Rectal smooth muscle tissue (tissue), 1 donor: ENCODE results near the gene ITPR1.
A peak's percentile ranks its signal among the peaks of the same experiment; 100 is the strongest.

ENCODE experiments used
- H3K27ac ChIP-seq: one replicate; pipeline ENCODE4 v1.7.0; 2013; ENCODE audit warnings: low read depth, low read length, inconsistent platforms
- H3K27me3 ChIP-seq: one replicate; pipeline ENCODE4 v1.7.0; 2013; ENCODE audit warnings: low read length; ENCODE audit not compliant: control insufficient read depth, insufficient read depth
- H3K36me3 ChIP-seq: one replicate; pipeline ENCODE4 v1.7.0; 2013; ENCODE audit warnings: low read length; ENCODE audit not compliant: control insufficient read depth, insufficient read depth
- H3K4me1 ChIP-seq: one replicate; pipeline ENCODE4 v1.7.0; 2013; ENCODE audit warnings: low read length; ENCODE audit not compliant: control insufficient read depth, insufficient read depth
- H3K4me3 ChIP-seq: one replicate; pipeline ENCODE4 v1.7.0; 2013; ENCODE audit warnings: low read length
- H3K9ac ChIP-seq: one replicate; pipeline ENCODE4 v1.7.0; 2013; ENCODE audit warnings: low read length

Gene ITPR1

GRCh38 chr3:4515916-4516579, 22.9 kb downstream of the ITPR1 start:
- H3K9ac ChIP-seq = no peak overlapping the region
- peaks cover 4% of the 10 kb centered on the region for H3K4me1 ChIP-seq
- no peaks in the 10 kb centered on the region for H3K27me3 ChIP-seq
- H3K4me3 ChIP-seq = no peak overlapping the region
- no peaks in the 10 kb centered on the region for H3K36me3 ChIP-seq
- H3K27ac ChIP-seq = no peak overlapping the region

- Histone ChIP-seq H3K27me3 (no peaks in the 10 kb centered on the region), H3K36me3 (no peaks in the 10 kb centered on the region), H3K27ac (no peak overlapping the region), H3K4me1 (peaks cover 4% of the 10 kb centered on the region), H3K9ac (no peak overlapping the region), H3K4me3 (no peak overlapping the region)
Observed at GRCh38 chr3:4517093-4517492, 23.9 kb downstream of the ITPR1 start.

- H3K36me3 ChIP-seq = no peaks in the 10 kb centered on the region
- H3K4me1 ChIP-seq = peaks cover 4% of the 10 kb centered on the region
- H3K27ac ChIP-seq = no peak overlapping the region
- no peak overlapping the region for H3K4me3 ChIP-seq
- H3K27me3 ChIP-seq = no peaks in the 10 kb centered on the region
- H3K9ac ChIP-seq = no peak overlapping the region
Observed at GRCh38 chr3:4517643-4518311, 24.6 kb downstream of the ITPR1 start.

- Histone ChIP-seq H3K4me1 (peaks cover 12% of the 10 kb centered on the region), H3K9ac (no peak overlapping the region), H3K27ac (no peak overlapping the region), H3K36me3 (no peaks in the 10 kb centered on the region), H3K4me3 (no peak overlapping the region), H3K27me3 (no peaks in the 10 kb centered on the region)
Observed at GRCh38 chr3:4520033-4520816, 27.1 kb downstream of the ITPR1 start.

GRCh38 chr3:4522947-4523346, 29.8 kb downstream of the ITPR1 start:
- Histone ChIP-seq H3K4me3 (no peak overlapping the region), H3K9ac (no peak overlapping the region), H3K27ac (no peak overlapping the region), H3K4me1 (peaks cover 9% of the 10 kb centered on the region), H3K36me3 (no peaks in the 10 kb centered on the region), H3K27me3 (no peaks in the 10 kb centered on the region)

- Histone ChIP-seq H3K4me1 (peaks cover 9% of the 10 kb centered on the region), H3K27me3 (no peaks in the 10 kb centered on the region), H3K9ac (no peak overlapping the region), H3K4me3 (no peak overlapping the region), H3K27ac (peak overlapping the region; percentile 27), H3K36me3 (no peaks in the 10 kb centered on the region)
Observed at GRCh38 chr3:4523710-4524698, 30.9 kb downstream of the ITPR1 start.

- Histone ChIP-seq H3K9ac (no peak overlapping the region), H3K4me3 (no peak overlapping the region), H3K27ac (no peak overlapping the region), H3K4me1 (peaks cover 9% of the 10 kb centered on the region), H3K36me3 (no peaks in the 10 kb centered on the region), H3K27me3 (no peaks in the 10 kb centered on the region)
Observed at GRCh38 chr3:4525560-4526223, 32.5 kb downstream of the ITPR1 start.

GRCh38 chr3:4528320-4528719, 35.2 kb downstream of the ITPR1 start:
- no peak overlapping the region for H3K4me3 ChIP-seq
- no peak overlapping the region for H3K27ac ChIP-seq
- no peaks in the 10 kb centered on the region for H3K36me3 ChIP-seq
- H3K4me1 ChIP-seq = peaks cover 12% of the 10 kb centered on the region
- H3K9ac ChIP-seq = no peak overlapping the region
- H3K27me3 ChIP-seq = no peaks in the 10 kb centered on the region

GRCh38 chr3:4528819-4529600, 35.9 kb downstream of the ITPR1 start:
- H3K9ac ChIP-seq = no peak overlapping the region
- no peak overlapping the region for H3K27ac ChIP-seq
- no peaks in the 10 kb centered on the region for H3K27me3 ChIP-seq
- H3K4me1 ChIP-seq = peaks cover 13% of the 10 kb centered on the region
- H3K4me3 ChIP-seq = no peak overlapping the region
- no peaks in the 10 kb centered on the region for H3K36me3 ChIP-seq

GRCh38 chr3:4529876-4530588, 36.9 kb downstream of the ITPR1 start:
- Histone ChIP-seq H3K4me1 (peaks cover 12% of the 10 kb centered on the region), H3K9ac (no peak overlapping the region), H3K4me3 (no peak overlapping the region), H3K27me3 (no peaks in the 10 kb centered on the region), H3K36me3 (no peaks in the 10 kb centered on the region), H3K27ac (no peak overlapping the region)
